K562 (cell line): ENCODE data around the gene HLA-DRB5. TPM values are rescaled to one million over a fixed set of nuclear protein-coding genes. Genes with fewer than 3 reads are reported as not detected.

Source experiments
- ATAC-seq: fragments of 200-7000 bp; cut with Tn5 transposase; 3 replicates; pipeline ENCODE4 v1.9.1; 2020; ENCODE audit warnings: moderate library complexity
- BruUV-seq: library from RNA; stranded (reverse); fragments of 400-500 nt; replicated peaks from 2 replicates; lab custom pipeline; 2021; lab: Mats Ljungman, UMichigan
- CTCF ChIA-PET: fragments of 300-600 bp; formaldehyde crosslinking; extraction: SDS; loops from one replicate; lab custom pipeline; 2021; ENCODE audit warnings: low intra/inter-chr PET ratio; lab: Yijun Ruan, JAX
- POLR2A ChIA-PET: fragments of 300-600, 350-650 bp; sonication (Branson Sonifier 250); formaldehyde crosslinking; extraction: SDS; loops from one replicate; lab custom pipeline; 2021; ENCODE audit warnings: antibody characterized with exemption, inconsistent platforms; lab: Yijun Ruan, JAX
- DNase-seq, 4 experiments: peaks; one replicate each; pipeline versions ENCODE4 v3.0.0 to v3.0.0-alpha.2; 2011 to 2018; ENCODE audit warnings: low spot score in 3 of 4, mixed read lengths in 3 of 4; ENCODE audit errors: extremely low read depth in 1 of 4
- FAIRE-seq: peaks from 2 replicates; lab custom pipeline; 2011; peaks lifted over from hg19 to GRCh38; lab: Jason Lieb, UNC
- H2AFZ ChIP-seq: 2 replicates; pipeline ENCODE4 v1.6.0; 2011; ENCODE audit warnings: low read depth, low read length, control low read depth, inconsistent platforms
- H3K27ac ChIP-seq: fragments of 200-600 bp; 3 replicates; pipeline ENCODE4 v1.8.0; 2011; ENCODE audit warnings: low read depth, mild to moderate bottlenecking, control low read depth, inconsistent platforms, low read length, moderate library complexity, mixed read lengths; ENCODE audit errors: extremely low read depth
- H3K27me3 ChIP-seq, 2 experiments: fragments of 300-600 bp in 1 of 2; 2 replicates in 1 of 2; 3 replicates in 1 of 2; pipeline versions ENCODE4 v1.6.0 to v1.8.0; 2011; ENCODE audit warnings: inconsistent platforms in 2 of 2, low read length in 2 of 2, mild to moderate bottlenecking in 1 of 2, mixed read lengths in 1 of 2, moderate library complexity in 1 of 2; ENCODE audit not compliant: control insufficient read depth in 2 of 2, insufficient read depth in 2 of 2
- H3K36me3 ChIP-seq: fragments of 300-600 bp; 3 replicates; pipeline ENCODE4 v1.8.0; 2011; ENCODE audit warnings: mild to moderate bottlenecking, low read length, inconsistent platforms; ENCODE audit not compliant: control insufficient read depth, insufficient read depth
- H3K4me1 ChIP-seq, 2 experiments: fragments of 200-600 bp in 1 of 2; replicated peaks in 1 of 2; 2 replicates in 1 of 2; 3 replicates in 1 of 2; pipeline versions ENCODE4 v1.5.1 to v1.8.0; 2011; ENCODE audit warnings: inconsistent platforms in 2 of 2, low read length in 2 of 2, mild to moderate bottlenecking in 1 of 2, mixed read lengths in 1 of 2, moderate library complexity in 1 of 2; ENCODE audit not compliant: control insufficient read depth in 2 of 2, insufficient read depth in 2 of 2
- H3K4me2 ChIP-seq: 2 replicates; pipeline ENCODE4 v1.6.1; 2011; ENCODE audit warnings: low read length, control low read depth, inconsistent platforms, mixed read lengths; ENCODE audit not compliant: insufficient read depth
- H3K4me3 ChIP-seq: fragments of 200-600 bp; sonication (generic), shearing (Covaris generic); 2 replicates; pipeline ENCODE4 v1.5.1; 2016; ENCODE audit warnings: control low read depth, inconsistent platforms
- H3K79me2 ChIP-seq: fragments of 200-600 bp; 3 replicates; pipeline ENCODE4 v1.8.0; 2011; ENCODE audit warnings: low read length, inconsistent platforms; ENCODE audit not compliant: control insufficient read depth, insufficient read depth
- H3K9ac ChIP-seq, 2 experiments: 2 replicates each; pipeline versions ENCODE4 v1.6.0 to v1.6.1; 2011; ENCODE audit warnings: low read depth in 2 of 2, low read length in 2 of 2, control low read depth in 1 of 2, inconsistent platforms in 1 of 2, mild to moderate bottlenecking in 1 of 2, mixed read lengths in 1 of 2; ENCODE audit not compliant: insufficient read depth in 1 of 2
- H3K9me1 ChIP-seq: one replicate; pipeline ENCODE4 v1.6.0; 2011; ENCODE audit warnings: inconsistent platforms, mild to moderate bottlenecking, low read length, moderate library complexity; ENCODE audit not compliant: control insufficient read depth, insufficient read depth
- H3K9me3 ChIP-seq: replicated peaks from 2 replicates; pipeline ENCODE4 v1.5.1; 2011; ENCODE audit warnings: low read depth, low read length, inconsistent platforms; ENCODE audit not compliant: control insufficient read depth, insufficient read depth
- H4K20me1 ChIP-seq: replicated peaks from 2 replicates; pipeline ENCODE4 v1.6.1; 2011; ENCODE audit warnings: low read length, inconsistent platforms, mixed read lengths; ENCODE audit not compliant: control insufficient read depth, insufficient read depth
- BRCA1 ChIP-seq, 2 experiments: fragments of 450-650 bp in 1 of 2; sonication (generic) in 1 of 2; formaldehyde crosslinking in 1 of 2; IDR thresholded peaks; 2 replicates each; pipeline versions ENCODE4 v1.5.0 to v1.6.1; 2017 to 2020; ENCODE audit warnings: mild to moderate bottlenecking in 1 of 2, missing genetic modification reagents in 1 of 2
- CREBBP ChIP-seq: IDR thresholded peaks from one replicate; pipeline ENCODE4 v1.6.1; 2012; ENCODE audit warnings: low read depth, mild to moderate bottlenecking, control low read depth, inconsistent platforms, low read length
- CUX1 ChIP-seq: fragments of 200-800 bp; sonication (Bioruptor generic); IDR thresholded peaks from 2 replicates; pipeline ENCODE4 v1.6.1; 2016; ENCODE audit warnings: missing genetic modification characterization, missing compliant biosample characterization
- ETS1 ChIP-seq: conservative IDR thresholded peaks from 2 replicates; pipeline ENCODE4 v1.6.1; 2011; ENCODE audit warnings: low read depth, mild to moderate bottlenecking, low read length; ENCODE audit not compliant: control insufficient read depth
- PCBP2 ChIP-seq: fragments of 200-400 bp; formaldehyde crosslinking; IDR thresholded peaks from 2 replicates; pipeline ENCODE4 v1.6.1; 2018; ENCODE audit warnings: low read length, low read depth, mild to moderate bottlenecking, moderate library complexity; ENCODE audit not compliant: poor library complexity, severe bottlenecking
- POLR2AphosphoS5 ChIP-seq: IDR thresholded peaks from 2 replicates; pipeline ENCODE4 v1.6.1; 2011; ENCODE audit warnings: mild to moderate bottlenecking, low read depth, low read length, moderate library complexity; ENCODE audit not compliant: control insufficient read depth, insufficient read depth
- RAD51 ChIP-seq: fragments of 450-650 bp; IDR thresholded peaks from 2 replicates; pipeline ENCODE4 v1.7.1; 2016; ENCODE audit warnings: low read depth, mild to moderate bottlenecking, borderline replicate concordance
- SNRNP70 ChIP-seq: fragments of 200-400 bp; formaldehyde crosslinking; optimal IDR thresholded peaks from 2 replicates; pipeline ENCODE3; 2017; ENCODE audit warnings: low read depth, low read length
- TARDBP ChIP-seq: fragments of 450-650 bp; IDR thresholded peaks from 2 replicates; pipeline ENCODE4 v1.6.1; 2016
- TEAD2 ChIP-seq: fragments of 450-650 bp; IDR thresholded peaks from 2 replicates; pipeline ENCODE4 v1.6.1; 2016; ENCODE audit warnings: missing genetic modification characterization, control low read depth, missing compliant biosample characterization
- ZFP36 ChIP-seq: fragments of 150-350 bp; IDR thresholded peaks from 2 replicates; pipeline ENCODE4 v1.6.1; 2018; ENCODE audit warnings: low read length, low read depth; ENCODE audit not compliant: partially characterized antibody
- ZNF232 ChIP-seq: sonication (generic); formaldehyde crosslinking; IDR thresholded peaks from 2 replicates; pipeline ENCODE4 v1.8.0; 2022; ENCODE audit warnings: mild to moderate bottlenecking, missing genetic modification reagents
- ZNF316 ChIP-seq: fragments of 450-650 bp; IDR thresholded peaks from 2 replicates; pipeline ENCODE4 v1.6.1; 2016
- ZNF436 ChIP-seq: fragments of 250-450, 450-650 bp; sonication (Bioruptor Pico); formaldehyde crosslinking; IDR thresholded peaks from 2 replicates; pipeline ENCODE4 v1.7.0; 2020; ENCODE audit warnings: mild to moderate bottlenecking
- ZNF444 ChIP-seq: fragments of 250-450 bp; sonication (Bioruptor Pico); IDR thresholded peaks from 2 replicates; pipeline ENCODE4 v1.4.0; 2020; ENCODE audit warnings: mild to moderate bottlenecking, moderate library complexity
- WGBS: fragments of 100-300 bp; shearing (Covaris generic); methylation state at CpG from one replicate; pipeline ENCODE4 v1.1.6; 2016; ENCODE audit warnings: low coverage, mixed read lengths; ENCODE audit not compliant: insufficient coverage; ENCODE audit errors: missing lambda C conversion rate; 5-methylcytosine and 5-hydroxymethylcytosine counted together
- in situ Hi-C: fragments of 300-500 bp; cut with MboI; formaldehyde crosslinking; loops from 4 replicates; pipeline ENCODE4 v1.15.0; 2018; ENCODE audit warnings: inconsistent platforms, mixed read lengths
- intact Hi-C: fragments of 100-400 bp; cut with micrococcal nuclease; formaldehyde crosslinking; loops from 2 replicates; pipeline ENCODE4 v1.14.2; 2022
- polyA plus RNA-seq, 8 experiments: library from polyadenylated mRNA; depleted of rRNA in 4 of 8; stranded (reverse) in 5 of 8; unstranded in 3 of 8; fragments of >200 nt; fragmentation: Nextera tagmentation in 2 of 8; fragmentation: Illumina TruSeq in 1 of 8; extraction: Ambion mirVana in 2 of 8; extraction: Trizol in 1 of 8; gene quantifications; 2 replicates each; pipeline versions ENCODE4 v1.2.1 to v1.2.3, GENCODE V29; 2011 to 2014; ENCODE audit warnings: inconsistent platforms in 1 of 8, missing spikeins in 1 of 8
- total RNA-seq, 7 experiments: library from RNA; depleted of rRNA in 6 of 7; stranded (reverse); fragments of >200 nt in 6 of 7; fragmentation: Illumina TruSeq in 2 of 7; extraction: Trizol in 2 of 7; gene quantifications; 2 replicates each; pipeline versions ENCODE4 v1.2.1 to v1.2.3, GENCODE V29; 2011 to 2021; ENCODE audit warnings: low replicate concordance in 1 of 7
- TF ChIP-seq, protein P1 (sequence below): fragments of 250-450 bp; sonication (Bioruptor Pico); IDR thresholded peaks from 2 replicates; pipeline ENCODE4 v1.8.0; 2021; ENCODE audit warnings: borderline replicate concordance, mild to moderate bottlenecking, moderate library complexity; ENCODE audit not compliant: poor library complexity, severe bottlenecking

Gene HLA-DRB5
- total and polyA plus RNA-seq, 9 of the 15 experiments (the other 6 are each of a cell fraction or from before 2014, with no cell fraction given), result not detected

DNA sequence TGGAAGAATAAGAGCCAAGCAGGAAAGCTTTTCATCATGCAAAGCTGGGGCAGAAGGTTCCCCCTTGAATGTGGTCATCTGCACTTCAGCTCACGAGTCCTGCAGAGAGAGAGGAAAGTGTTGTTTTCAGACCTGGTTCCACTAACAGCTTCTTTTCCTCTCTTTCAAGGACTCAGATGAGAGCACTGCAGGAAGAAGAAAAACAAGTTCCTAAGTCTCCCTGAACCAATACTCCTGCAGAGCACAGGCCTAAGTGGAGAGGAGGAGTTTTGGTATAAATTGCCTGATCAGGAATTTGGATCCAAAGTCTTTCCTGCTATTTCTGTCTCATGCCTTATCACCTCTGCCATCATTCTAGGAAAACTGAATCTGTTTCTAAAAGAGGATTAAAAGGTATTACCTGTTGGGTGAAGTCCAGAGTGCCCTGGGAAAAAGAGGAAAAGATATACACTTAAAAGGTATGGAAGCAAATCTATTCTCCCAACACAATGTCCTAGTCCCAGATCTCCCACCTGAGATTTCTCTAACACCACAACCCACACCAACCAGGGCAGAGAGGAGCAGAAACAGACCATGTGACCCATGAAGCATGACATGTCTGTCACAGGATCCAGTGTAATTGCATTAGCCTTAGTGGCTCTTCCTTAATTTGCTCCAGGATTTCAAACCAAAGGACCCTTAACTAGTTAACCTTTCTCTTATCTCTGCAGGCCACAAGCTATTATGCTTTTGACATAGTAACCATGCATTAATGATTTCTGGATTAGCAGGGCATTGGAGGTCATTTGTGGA, 12.2 kb downstream of the HLA-DRB5 start:
- FAIRE-seq, result no peak
- TF ChIP-seq ETS1 (no peak), ZFP36 (no peak), POLR2AphosphoS5 (no peak), ZNF436 (CRISPR knock-in tag) (no peak), RAD51 (no peak), ZNF444 (CRISPR knock-in tag) (no peak), TARDBP (no peak), ZNF232 (CRISPR knock-in tag) (no peak), TEAD2 (tag) (no peak), SNRNP70 (no peak), CREBBP (no peak), CUX1 (CRISPR knock-in tag) (no peak), ZNF316 (no peak), PCBP2 (no peak), BRCA1 (IDR thresholded peaks at IDR 0.05) (no peak), BRCA1 (CRISPR knock-in tag; IDR thresholded peaks at IDR 0.05) (no peak)
- TF ChIP-seq, protein P1, sequence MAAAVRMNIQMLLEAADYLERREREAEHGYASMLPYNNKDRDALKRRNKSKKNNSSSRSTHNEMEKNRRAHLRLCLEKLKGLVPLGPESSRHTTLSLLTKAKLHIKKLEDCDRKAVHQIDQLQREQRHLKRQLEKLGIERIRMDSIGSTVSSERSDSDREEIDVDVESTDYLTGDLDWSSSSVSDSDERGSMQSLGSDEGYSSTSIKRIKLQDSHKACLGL (CRISPR knock-in tag), result no peak
- H3K9me3 ChIP-seq, result no peaks in the 10 kb centered on the region
- no peaks in the 10 kb centered on the region for H4K20me1 ChIP-seq
- no peak overlapping the region for H3K4me2 ChIP-seq
- in situ Hi-C loops (no loop called here), intact Hi-C loops (no loop called here)
- WGBS, result no CpG with 5 or more reads among the region's 1 CpG
- no TSS peak for BruUV-seq
- no peak for DNase-seq
- H3K27me3 ChIP-seq, result no peaks in the 10 kb centered on the region
- CTCF ChIA-PET, result no interaction called here
- no peaks in the 10 kb centered on the region for H3K36me3 ChIP-seq
- POLR2A ChIA-PET, result no interaction called here
- H3K9ac ChIP-seq, result no peak overlapping the region
- ATAC-seq, result no peak
- H3K9me1 ChIP-seq, result no peaks in the 10 kb centered on the region
- no peaks in the 10 kb centered on the region for H3K79me2 ChIP-seq
- H3K27ac ChIP-seq, result no peak overlapping the region
- H2AFZ ChIP-seq, result no peak overlapping the region
- H3K4me3 ChIP-seq, result no peak overlapping the region
- H3K4me1 ChIP-seq, result no peaks in the 10 kb centered on the region
